Epithelial cell of proximal tubule (primary cell): ENCODE data around the gene HMOX1. TPM values are rescaled to one million over a fixed set of nuclear protein-coding genes. Genes with fewer than 3 reads are reported as not detected.

Source experiments
- DNase-seq: peaks from one replicate; pipeline ENCODE4 v3.0.0-alpha.2; 2011; ENCODE audit warnings: low read depth
- H3K4me3 ChIP-seq: 2 replicates; pipeline ENCODE4 v1.5.1; 2011; ENCODE audit warnings: low read depth, mild to moderate bottlenecking, low read length
- CTCF ChIP-seq: conservative IDR thresholded peaks from 2 replicates; pipeline ENCODE4 v1.5.1; 2012; ENCODE audit warnings: low read depth, mild to moderate bottlenecking, low read length
- total RNA-seq: library from RNA; depleted of rRNA; stranded (reverse); fragments of >200 nt; gene quantifications from 2 replicates; pipeline ENCODE4 v1.2.3, GENCODE V29; 2015

HMOX1 gene
- total RNA-seq, 1 donor from 2014 or later: 21.8 TPM

DNA sequence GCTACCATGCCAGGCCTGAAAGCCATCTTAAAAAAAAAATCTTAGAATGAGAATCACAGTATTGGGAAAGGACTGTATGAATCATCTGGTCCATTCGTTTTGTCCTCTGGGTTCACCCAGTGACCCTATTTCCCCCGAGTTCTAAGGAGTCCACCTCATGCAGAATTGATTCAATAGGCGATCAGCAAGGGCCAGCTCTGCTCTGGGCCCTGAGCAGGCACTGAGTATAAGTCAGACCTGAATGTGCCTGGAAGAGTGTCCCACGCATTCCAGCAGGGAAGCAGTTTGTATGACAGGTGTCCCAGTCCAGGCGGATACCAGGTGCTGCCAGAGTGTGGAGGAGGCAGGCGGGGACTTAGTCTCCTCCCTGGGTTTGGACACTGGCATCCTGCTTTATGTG lies 883 bp upstream of the HMOX1 start:
- no peak overlapping the region for H3K4me3 ChIP-seq
- DNase-seq: no peak
- TF ChIP-seq CTCF: no peak

GRCh38 chr22:35381424-35382009 lies 621 bp downstream of the HMOX1 start:
- no peak for DNase-seq
- no peak for TF ChIP-seq CTCF
- peak overlapping the region; percentile 87 for H3K4me3 ChIP-seq

DNA sequence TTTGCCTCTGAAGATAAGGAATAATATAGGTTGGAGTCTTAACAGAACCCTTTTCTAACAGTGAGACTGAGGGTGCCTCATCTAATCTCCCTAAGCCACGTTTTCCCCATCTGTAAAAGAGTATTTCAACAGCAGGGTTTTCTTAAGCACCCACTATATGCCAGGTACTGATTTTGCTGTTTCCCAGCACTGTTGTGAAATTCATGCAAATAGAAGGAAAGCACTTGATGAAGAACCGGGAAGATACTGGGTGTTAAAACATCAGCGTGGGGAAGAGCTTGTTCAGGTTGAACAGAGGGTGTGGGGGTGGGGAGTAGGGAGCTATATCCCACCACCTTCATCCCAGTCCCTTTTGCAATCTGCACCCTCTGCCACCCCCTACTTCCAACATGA lies 2.8 kb downstream of the HMOX1 start:
- no peak for DNase-seq
- TF ChIP-seq CTCF: no peak
- peak overlapping the region; percentile 87 for H3K4me3 ChIP-seq

GRCh38 chr22:35384527-35384926 lies 3.6 kb downstream of the HMOX1 start:
- DNase-seq: no peak
- no peak for TF ChIP-seq CTCF
- H3K4me3 ChIP-seq: no peak overlapping the region

DNA sequence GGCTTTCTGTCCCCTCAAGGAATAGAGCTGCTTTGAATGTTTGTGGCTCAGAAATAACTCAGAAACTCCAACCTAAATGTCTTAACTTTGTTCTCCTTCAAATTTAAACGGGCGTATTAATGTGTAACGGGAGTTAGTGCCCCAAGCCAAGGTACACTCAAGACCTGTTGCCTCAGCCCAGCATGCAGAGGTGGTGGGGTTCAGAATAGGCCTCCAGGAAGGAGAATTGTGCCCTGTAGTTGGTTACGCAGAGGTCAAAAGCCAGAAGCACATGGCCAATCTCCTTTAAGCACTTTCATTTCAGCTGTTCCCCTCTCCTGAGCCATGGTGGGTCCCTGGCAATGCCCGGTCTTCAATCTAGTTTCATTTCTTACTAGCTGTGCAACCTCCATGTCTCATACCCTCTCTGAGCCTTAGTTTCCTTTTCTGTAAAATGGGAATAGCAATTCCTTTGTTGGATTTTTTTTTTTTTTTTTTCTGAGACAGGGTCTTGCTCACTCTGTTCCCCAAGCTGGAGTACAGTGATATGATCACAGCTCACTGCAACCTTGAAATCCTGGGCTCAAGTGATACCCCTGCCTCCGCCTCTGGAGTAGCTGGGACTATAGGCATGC lies 4.2 kb downstream of the HMOX1 start:
- no peak for TF ChIP-seq CTCF

GRCh38 chr22:35386670-35387288 lies 5.9 kb downstream of the HMOX1 start:
- no peak for DNase-seq
- no peak for TF ChIP-seq CTCF
- H3K4me3 ChIP-seq: no peak overlapping the region

More for the DNA sequence above, 4.2 kb downstream of the HMOX1 start:
- DNase-seq: no peak
- no peak overlapping the region for H3K4me3 ChIP-seq
